ENCODE data around the gene STK38L. TPM values are rescaled to one million over a fixed set of nuclear protein-coding genes. Genes with fewer than 3 reads are reported as not detected.
"Not testable (repeated sequence)": the region's sequence is repeated elsewhere in the genome, so short reads cannot be mapped to it uniquely, and the experiment has no call there.

The STK38L gene
- total RNA-seq, 1 donor from 2014 or later, result 66.1 TPM

DNA sequence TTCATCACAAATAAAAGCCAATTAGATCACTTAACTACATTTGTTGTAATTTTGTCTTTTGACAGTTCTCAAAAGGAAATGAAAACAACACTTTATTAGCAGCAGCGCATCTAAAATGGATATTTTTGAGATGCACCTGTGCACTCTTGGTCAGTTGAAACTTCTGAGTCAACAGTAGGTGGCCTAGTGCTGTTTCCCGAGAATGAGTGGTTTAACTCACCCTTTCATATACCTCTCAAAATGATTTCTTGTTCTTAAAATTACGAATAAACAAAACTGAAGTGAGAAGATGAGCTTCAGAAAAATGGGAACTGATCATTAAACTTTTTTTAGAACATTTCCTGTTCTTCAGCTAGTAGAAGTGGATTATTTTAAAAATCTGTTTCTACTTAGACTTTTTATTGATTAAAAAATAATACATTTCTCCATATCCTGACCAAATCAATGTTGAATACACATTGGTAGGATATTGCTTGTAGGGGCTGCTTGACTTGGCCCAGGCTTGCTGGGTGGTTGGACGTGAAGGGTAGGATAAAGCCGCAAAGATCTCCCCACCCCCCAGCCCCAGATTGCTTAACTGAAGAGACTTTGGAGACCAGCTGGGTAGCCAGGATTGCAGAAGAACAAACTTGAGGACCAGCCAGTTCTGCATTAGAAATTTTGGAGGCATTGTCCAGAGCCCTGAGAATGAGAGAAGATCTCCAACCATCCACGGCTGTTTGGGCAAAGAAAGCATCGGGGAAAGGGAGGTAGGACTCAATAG is 22.3 kb upstream of the STK38L start:
- DNase-seq, result no peak
- peak; percentile 39 for ATAC-seq
- intact Hi-C loops (cut with micrococcal nuclease), result no loop called here

DNA sequence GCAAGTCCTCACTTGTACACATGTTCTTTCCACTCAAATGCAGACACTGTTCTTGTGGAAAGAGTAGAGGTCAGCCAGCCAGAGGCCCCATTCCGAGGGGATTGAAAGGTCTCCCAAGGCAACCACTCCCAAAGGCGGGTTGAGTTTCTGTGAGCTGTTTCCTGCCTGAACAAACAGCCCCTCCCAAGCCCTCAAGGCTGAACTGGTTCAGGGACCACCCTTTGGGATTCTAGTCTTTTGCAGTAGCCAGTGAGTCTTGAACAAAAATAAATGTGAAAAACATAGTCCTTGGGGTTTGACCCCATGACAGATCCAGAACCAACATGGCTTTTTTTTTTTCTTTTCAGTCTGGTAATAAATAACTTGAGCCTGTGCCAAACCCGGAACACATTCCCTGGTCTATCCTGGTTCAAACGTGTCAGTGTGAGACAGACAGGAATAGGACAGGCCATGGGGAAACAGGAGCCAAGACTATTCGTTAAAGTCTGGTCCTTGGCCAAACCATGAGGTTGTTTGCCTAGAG is 17.6 kb upstream of the STK38L start:
- intact Hi-C loops (cut with micrococcal nuclease), result no loop called here
- no peak for DNase-seq
- peak; percentile 89 for ATAC-seq

DNA sequence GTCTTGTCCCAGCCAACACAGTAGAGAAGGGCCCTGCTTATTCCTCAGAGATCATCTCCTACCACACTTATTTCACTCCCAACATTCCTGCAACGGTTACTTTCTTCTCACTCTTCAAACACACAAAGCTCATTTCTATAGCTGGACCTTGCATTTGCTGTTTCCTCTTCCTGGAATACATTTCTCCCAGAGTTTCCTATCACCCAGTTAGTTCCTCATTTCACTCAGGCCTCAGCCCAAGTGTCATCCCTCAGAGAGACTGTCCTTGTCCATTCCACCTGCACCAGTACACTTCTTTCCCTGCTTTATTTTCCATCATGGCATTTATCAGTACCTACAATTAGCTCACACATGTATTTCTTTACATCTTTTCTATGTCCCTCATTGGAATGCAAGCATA is 14.7 kb upstream of the STK38L start:
- ATAC-seq, result no peak
- intact Hi-C loops (cut with micrococcal nuclease), result no loop called here
- no peak for DNase-seq

DNA sequence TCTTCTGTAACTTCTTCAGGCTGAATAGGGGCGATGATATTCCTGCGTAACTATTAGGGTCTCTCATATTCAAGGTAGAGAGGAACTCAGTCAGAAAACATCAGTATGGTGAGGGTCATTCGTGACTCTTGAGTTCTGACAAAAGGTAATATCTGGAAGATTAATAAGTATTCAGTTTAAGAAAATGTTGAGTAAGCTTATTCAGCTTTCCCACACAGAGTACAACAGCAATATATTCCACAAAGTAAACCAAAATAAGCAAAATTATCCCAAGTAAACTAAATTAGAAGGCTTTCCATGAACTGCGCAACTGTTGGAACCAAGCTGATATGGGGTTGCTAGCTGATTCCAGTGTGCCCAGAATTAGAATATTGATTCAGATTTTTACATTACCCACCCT is 12.7 kb upstream of the STK38L start:
- ATAC-seq; intact Hi-C loops (cut with micrococcal nuclease); DNase-seq: not testable (repeated sequence)

DNA sequence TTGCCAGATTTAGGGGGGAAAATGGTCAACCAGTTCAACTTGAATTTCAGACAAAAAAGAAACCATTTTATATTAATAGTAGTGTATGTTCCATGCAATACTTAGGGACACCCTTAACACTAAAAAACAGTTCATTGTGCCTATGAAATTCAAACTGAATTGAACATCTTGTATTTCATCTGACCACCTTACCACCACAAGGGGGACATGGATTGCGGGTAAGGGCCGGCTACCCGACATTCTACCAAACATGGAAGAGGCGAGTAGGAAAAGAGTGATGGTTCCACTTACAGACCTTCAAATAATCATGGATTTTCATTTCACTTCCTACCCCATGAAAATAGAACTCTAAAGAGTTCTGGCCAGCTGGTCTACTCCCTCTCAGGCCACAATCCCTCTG is 10.3 kb upstream of the STK38L start:
- DNase-seq (no peak), ATAC-seq (no peak)
- intact Hi-C loops (cut with micrococcal nuclease), result no loop called here

DNA sequence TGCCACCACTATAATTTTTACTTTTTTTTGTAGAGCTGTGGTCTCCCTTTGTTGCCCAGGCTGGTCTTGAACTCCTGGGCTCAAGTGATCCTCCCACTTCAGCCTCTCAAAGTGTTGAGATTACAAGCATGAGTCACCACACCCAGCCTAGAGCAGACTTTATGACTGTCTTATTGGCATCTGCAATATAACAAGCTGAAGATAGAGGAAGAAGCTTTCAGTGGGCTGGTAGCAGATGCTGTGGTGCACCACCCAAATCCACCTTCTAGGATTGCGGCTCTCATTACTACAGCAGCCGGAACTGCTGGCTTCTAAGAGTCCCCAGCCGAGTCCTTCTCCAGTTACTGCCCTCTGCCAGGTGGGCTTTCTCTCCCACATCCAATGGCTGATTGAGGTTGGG is 7.6 kb upstream of the STK38L start:
- ATAC-seq (no peak), DNase-seq (no peak)
- intact Hi-C loops (cut with micrococcal nuclease), result no loop called here

DNA sequence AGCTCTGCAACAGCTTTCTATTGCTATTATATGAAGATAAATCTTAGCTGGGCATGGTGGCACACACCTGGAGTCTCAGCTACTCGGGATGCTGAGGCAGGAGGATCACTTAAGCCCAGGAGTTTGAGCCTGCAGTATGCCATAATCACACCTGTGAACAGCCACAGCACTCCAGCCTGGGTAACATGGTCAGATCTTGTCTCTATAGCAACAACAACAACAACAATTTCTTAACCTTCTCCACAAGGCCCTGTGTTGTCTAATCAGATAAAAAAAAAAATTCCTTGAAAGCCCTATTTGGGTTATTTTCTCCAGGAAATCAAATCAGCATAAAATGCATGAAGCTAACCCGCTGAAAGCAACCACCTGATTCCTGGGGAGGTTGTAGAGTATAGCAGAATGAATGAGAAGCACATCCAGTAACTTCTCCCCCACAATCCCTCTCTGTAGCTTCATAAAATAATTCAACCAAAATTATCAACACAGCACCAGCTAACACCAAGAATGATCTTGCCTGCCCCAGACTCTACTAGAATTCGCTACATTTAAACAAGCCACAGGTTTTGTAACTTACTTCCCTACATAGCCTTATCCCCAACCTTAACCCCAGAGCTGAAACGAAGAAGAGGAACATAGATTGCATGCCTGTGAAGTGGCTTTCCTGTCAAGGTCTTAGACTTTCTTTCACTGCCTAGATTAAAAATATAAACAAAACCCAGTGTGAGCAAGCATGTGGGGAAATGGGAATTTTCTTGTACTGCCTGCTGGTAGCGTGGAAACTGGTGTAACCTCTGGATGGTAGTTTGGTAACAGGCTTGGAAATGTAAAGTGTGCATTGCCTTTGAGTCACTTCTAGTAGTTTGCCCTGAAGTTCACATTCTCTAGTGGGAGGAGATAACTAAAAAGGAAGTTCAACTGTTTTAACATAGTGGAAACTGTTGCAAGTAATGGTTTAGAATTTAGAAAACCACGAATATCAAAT is 6.0 kb upstream of the STK38L start:
- ATAC-seq (peak; percentile 56), DNase-seq (no peak)

DNA sequence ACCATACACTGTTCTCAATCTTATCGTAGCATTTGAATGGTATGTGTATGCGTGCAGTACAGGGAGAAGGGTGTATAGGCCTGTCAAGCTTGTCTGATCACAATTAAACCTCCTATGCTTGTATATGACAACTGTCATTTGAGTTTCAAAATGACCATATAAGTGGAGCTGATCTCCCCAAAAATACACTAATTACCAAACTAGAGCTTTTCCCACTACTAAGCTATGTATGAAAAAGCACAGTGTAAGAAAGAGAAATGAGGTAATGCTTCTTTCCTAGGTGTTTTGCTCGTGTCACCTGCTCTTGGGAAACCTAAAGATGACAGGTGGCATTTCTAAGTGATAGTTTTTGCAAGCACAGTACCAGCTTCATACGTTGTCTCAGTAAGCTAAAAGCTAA is 1.1 kb upstream of the STK38L start:
- intact Hi-C loops (cut with micrococcal nuclease), result no loop called here
- DNase-seq, result no peak
- no peak for ATAC-seq

More for the DNA sequence above, 6.0 kb upstream of the STK38L start:
- intact Hi-C loops (cut with micrococcal nuclease), result no loop called here

DNA sequence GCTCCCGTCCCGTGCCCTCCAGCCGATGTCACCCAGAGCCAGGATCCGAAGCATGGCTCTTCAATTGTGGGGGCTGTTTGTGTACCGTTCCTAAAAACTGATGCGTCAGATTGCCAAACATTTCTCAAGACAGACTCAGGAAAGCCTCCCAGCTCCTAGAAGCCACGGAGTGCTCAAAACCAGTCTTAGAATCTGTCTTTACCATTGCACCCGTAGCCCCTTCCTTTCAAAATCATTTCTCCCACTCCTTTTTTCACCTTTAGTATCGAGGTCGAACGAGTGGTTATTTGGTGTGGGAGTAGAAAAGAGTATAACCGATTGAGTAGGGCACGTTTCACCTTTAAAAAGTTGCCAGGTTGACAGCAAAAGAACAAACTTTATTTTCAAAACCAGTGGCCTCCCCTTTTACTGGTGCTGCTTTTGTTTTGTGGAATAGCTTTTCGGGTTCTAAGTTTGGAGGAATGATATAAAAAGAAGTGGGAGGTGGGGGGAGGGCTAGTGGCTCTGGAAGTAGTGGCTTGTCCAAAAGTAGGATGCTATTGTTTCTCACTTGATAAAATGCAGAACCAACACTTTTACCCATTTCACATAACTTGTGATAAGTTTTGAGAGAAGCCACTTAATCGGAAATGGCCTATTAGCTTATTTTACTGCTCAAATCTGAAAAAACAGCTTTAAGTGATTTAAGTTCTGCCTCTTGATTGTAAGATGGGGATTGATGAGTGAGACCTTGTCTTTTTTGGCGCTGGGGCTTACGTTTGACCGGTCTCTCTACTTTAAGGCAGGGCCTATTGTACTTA is 803 bp downstream of the STK38L start:
- DNase-seq (no peak), ATAC-seq (no peak)
- intact Hi-C loops (cut with micrococcal nuclease), result no loop called here

DNA sequence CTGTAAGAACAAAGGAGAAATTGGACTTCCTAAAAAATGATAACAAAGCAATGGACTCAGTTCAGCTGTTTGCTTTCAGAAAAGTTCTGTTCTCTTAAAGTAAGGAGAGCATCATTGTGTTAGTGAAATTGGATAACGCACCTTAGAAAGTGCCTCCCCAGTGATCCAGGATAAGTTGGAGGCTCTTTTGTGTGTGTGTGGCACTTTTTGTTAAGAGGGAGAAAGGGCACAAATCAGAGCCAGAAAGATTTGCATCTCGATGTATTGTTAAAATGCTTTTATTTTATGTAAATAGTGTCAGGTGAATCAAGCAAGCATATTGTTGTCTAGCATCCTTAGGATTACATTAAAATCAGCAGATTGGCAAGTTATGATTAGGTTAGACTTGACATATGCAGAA is 2.1 kb downstream of the STK38L start:
- ATAC-seq (no peak), DNase-seq (no peak)
- intact Hi-C loops (cut with micrococcal nuclease), result no loop called here

DNA sequence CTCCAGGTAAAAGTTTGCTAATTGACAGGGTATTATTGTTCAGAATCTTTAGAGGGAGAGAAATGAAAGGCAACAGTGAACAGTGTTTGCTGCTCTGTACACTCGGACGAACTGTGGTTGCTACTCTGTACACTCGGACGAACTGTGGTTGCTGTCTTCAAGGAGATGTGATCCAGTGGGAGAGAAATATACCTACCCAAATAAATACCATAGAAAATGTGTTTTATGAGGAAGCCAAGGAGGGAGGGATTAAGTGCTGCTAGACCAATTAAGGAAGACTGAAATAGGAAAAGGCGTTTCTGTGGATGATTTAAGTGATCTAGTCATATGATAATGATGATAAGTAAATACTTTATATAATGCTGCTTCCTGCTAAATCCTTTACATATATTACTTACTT is 2.7 kb downstream of the STK38L start:
- ATAC-seq (no peak), DNase-seq (no peak)
- intact Hi-C loops (cut with micrococcal nuclease), result no loop called here

DNA sequence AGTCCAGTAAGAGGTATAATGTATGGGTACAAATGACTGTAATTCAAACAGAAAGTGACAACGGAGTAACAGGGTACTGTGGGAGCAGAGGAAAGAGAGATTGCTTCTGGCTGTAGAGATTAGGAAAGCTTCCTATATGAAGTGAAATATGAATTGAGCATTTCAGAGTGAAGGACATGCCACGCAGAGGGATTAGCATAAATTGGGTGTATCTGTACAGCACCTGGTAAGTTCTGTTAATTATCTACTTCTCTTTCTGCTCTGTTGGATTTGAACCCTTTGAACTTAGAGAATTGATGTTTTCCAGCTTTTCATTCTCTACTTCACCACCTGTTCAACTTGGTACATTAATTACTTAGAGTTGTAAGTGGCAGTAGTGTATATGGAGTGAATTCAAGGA is 8.8 kb downstream of the STK38L start:
- intact Hi-C loops (cut with micrococcal nuclease), result no loop called here

DNA sequence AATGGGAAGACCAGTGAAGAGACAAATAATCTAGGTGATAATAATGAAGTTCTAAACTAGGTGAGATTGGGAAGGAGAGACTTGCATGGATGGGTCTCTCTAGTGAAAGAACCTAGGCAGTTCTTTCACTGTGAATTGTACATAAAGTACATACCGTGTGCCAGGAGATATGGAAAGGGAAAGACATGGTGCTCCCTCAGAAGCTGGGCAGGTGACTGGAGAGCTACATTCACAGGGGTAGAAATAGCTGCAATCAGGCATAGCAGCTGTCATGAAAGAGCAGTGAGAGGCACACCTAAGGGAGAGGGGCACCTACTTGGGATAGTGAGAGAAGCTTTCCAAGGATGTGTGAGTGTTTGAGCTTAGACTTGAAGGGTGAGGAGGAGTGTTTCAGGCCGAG is 9.3 kb downstream of the STK38L start:
- intact Hi-C loops (cut with micrococcal nuclease), result no loop called here
- ATAC-seq, result peak; percentile 68
- no peak for DNase-seq

More for the DNA sequence above, 8.8 kb downstream of the STK38L start:
- DNase-seq (no peak), ATAC-seq (no peak)

DNA sequence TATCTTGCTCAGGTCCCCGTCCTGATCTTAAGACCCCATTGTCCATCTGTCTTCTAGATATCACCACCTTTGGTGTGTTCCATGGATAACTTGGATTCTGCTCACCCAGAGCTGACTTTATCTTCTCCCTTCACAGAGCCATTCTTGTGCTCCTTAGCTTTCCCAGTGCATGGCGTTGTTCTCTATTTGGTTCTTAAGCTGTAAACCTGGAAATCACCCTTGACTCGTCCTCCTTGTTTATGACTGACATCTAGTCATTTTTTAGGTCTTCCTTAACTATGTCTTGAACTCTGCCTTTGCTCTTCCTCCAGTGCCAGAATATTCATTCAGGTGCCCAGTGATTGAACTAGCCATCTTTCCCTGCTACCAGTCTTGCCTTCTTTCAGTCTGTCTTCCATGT is 11.7 kb downstream of the STK38L start:
- DNase-seq, result no peak
- ATAC-seq, result no peak
- intact Hi-C loops (cut with micrococcal nuclease), result loop anchor here (5.0 kb wide), 1 partner anchor 46 kb away; no protein-coding TSS in a partner anchor

DNA sequence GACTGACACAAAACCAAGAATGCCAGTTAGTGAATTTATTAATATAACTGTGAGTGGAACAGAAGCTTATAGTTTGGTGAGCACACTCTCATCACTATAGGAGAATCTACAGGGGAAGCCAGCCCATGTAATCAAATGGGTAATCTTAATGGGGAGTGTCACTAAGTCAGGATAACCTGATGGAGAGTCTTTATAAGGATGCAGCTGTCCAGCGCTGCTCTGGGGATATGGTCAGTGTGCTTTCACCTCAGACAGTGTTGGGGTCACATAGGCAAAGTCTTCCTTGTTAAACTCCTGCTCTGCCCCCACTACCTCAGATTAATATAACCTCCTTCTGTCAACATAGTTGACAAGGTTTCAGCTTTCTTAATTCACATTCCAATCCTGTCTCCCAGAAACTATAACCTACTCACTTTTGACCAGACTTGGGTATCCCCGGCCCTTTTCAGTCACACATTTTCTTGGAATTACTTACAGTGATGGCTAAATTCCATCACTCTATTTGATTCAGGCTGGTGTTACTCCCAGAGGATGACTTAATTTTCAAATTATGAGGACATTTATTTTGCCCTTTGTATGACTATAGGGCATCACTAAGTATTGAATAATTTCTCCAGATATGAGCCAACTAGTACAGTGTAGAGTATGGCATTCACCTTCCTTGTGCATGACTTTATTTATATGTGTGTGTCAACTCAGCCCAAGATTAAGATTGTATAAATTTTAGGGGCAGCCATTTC is 13.2 kb downstream of the STK38L start:
- ATAC-seq (no peak), DNase-seq (no peak)
- intact Hi-C loops (cut with micrococcal nuclease), result loop anchor here (5.0 kb wide), 1 partner anchor 45 kb away; no protein-coding TSS in a partner anchor

DNA sequence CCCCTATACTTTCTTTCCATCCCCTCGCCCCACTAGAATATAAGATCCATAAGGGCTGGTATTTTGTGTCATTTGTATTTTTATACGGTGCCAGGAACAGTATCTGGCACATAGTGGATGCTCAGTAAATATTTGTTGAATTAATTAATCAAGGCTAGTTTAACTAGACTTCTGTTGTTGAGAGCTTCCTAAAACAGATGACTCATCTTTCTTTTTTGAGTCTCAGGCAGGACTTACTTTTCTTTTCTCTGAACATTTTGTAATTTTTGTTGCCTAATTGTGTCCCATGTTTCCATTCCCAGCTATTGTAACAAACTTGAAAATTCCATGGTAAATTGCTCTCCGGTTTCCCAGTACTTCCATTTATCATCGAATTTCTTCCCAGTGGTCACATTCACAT is 16.7 kb downstream of the STK38L start:
- DNase-seq, result no peak
- intact Hi-C loops (cut with micrococcal nuclease), result no loop called here
- peak; percentile 51 for ATAC-seq

DNA sequence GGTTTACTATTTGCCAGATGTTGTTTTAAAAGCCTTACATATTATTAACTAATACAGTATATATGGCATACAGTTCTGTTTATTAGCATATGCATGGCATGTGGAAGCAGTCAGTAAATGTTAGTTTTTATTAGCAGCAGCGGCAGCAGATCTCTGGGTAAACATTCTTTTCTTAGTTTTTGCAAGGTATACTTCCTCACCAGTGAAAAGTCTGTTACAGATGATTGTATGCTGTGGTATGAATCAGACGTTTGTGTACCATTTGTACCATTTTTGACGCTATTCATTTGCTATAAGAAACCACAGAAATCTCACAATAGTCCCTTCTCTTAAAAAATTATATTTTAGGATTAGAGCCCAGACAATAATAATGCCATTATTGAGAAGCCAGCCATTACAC is 17.8 kb downstream of the STK38L start:
- DNase-seq (no peak), ATAC-seq (no peak)
- intact Hi-C loops (cut with micrococcal nuclease), result no loop called here

DNA sequence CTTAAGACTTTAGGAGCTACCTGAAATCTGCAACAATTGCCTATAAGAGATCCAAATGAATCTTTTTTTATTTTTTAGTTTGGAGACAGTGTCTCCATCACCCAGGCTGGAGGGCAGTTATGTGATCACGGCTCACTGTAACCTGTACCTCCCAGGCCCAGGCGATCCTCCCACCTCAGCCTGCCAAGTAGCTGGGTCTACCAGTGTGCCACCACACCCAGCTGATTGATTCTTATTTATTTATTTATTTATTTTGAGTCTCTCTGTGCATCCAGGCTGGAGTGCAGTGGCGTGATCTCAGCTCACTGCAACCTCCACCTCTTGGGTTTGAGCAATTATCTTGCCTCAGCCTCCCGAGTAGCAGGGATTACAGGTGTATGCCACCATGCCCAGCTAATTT is 26.1 kb downstream of the STK38L start:
- intact Hi-C loops (cut with micrococcal nuclease), result no loop called here
- ATAC-seq, result peak; percentile 24
- no peak for DNase-seq

DNA sequence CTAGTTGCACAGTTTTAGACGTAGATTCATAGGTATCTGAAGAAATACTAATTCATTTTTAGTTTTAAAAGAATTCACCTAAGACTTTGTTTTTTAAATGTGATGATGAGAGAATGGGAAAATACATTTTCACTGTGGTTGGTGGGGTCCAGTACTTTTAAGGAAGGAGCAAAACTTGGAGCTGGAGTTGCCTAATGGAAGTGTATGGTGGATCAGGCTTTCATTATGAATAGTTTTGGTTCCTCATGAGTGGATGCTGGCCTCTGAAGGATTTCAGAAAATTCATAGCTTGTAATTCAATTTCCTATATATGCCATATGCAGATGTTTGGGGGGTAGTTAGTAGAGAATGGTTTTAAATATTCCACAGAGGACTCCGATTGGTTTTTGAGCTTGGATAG is 27.1 kb downstream of the STK38L start:
- DNase-seq, result no peak
- ATAC-seq, result no peak
- intact Hi-C loops (cut with micrococcal nuclease), result no loop called here

All from left ventricle myocardium superior (tissue), 1 donor.